WTC11 (cell line): ENCODE results near the gene RELL1. TPM values are rescaled to one million over a fixed set of nuclear protein-coding genes. Genes with fewer than 3 reads are reported as not detected.

ENCODE experiments used
- ATAC-seq: fragments of 200-7000 bp; cut with Tn5 transposase; 2 replicates; pipeline ENCODE4 v1.10.0; 2021; ENCODE audit warnings: mild to moderate bottlenecking, moderate library complexity
- CTCF ChIA-PET: fragments of 300-600 bp; sonication (Branson Sonifier 250); formaldehyde crosslinking; loops from one replicate; lab custom pipeline; 2021; ENCODE audit warnings: antibody characterized with exemption; lab: Charles Lee
- POLR2A ChIA-PET: fragments of 350-600 bp; sonication (Branson Sonifier 250); formaldehyde crosslinking; loops from one replicate; lab custom pipeline; 2021; ENCODE audit warnings: antibody characterized with exemption; lab: Charles Lee
- DNase-seq: peaks from one replicate; pipeline ENCODE4 v3.0.0; 2021; ENCODE audit warnings: low spot score
- H3K27ac Mint-ChIP-seq: 2 replicates; pipeline ENCODE4 v1.8.0; 2021; ENCODE audit warnings: mixed read lengths
- H3K27me3 Mint-ChIP-seq: 2 replicates; pipeline ENCODE4 v1.8.0; 2021; ENCODE audit warnings: low read depth, mild to moderate bottlenecking, moderate library complexity, mixed read lengths
- H3K36me3 Mint-ChIP-seq: 2 replicates; pipeline ENCODE4 v1.8.0; 2021; ENCODE audit warnings: mixed read lengths
- H3K4me1 Mint-ChIP-seq: 2 replicates; pipeline ENCODE4 v1.8.0; 2022; ENCODE audit warnings: mixed read lengths
- H3K4me3 Mint-ChIP-seq: 2 replicates; pipeline ENCODE4 v1.8.0; 2021; ENCODE audit warnings: mild to moderate bottlenecking, moderate library complexity, mixed read lengths
- H3K9me3 Mint-ChIP-seq: 2 replicates; pipeline ENCODE4 v1.8.0; 2021; ENCODE audit warnings: mixed read lengths
- AR ChIP-seq: fragments of 250-450 bp; sonication (Bioruptor Pico); IDR thresholded peaks from 2 replicates; pipeline ENCODE4 v1.9.0; 2021; ENCODE audit warnings: mild to moderate bottlenecking
- ATF1 ChIP-seq: sonication (generic); formaldehyde crosslinking; IDR thresholded peaks from 2 replicates; pipeline ENCODE4 v1.8.1; 2023; ENCODE audit warnings: mild to moderate bottlenecking, moderate library complexity, missing genetic modification reagents
- CREM ChIP-seq: sonication (generic); formaldehyde crosslinking; IDR thresholded peaks from 2 replicates; pipeline ENCODE4 v1.8.1; 2022; ENCODE audit warnings: mild to moderate bottlenecking, missing genetic modification reagents, moderate library complexity
- E2F4 ChIP-seq: sonication (generic); formaldehyde crosslinking; IDR thresholded peaks from 2 replicates; pipeline ENCODE4 v1.8.1; 2022; ENCODE audit warnings: low read depth, mild to moderate bottlenecking, moderate library complexity, missing genetic modification reagents, borderline replicate concordance
- EMX1 ChIP-seq: fragments of 250-450 bp; sonication (Bioruptor Pico); IDR thresholded peaks from 2 replicates; pipeline ENCODE4 v1.8.0; 2021; ENCODE audit warnings: mild to moderate bottlenecking
- FOXK1 ChIP-seq: sonication (generic); formaldehyde crosslinking; IDR thresholded peaks from 2 replicates; pipeline ENCODE4 v1.8.0; 2022; ENCODE audit warnings: mild to moderate bottlenecking, moderate library complexity, missing genetic modification reagents
- FOXP1 ChIP-seq: sonication (generic); formaldehyde crosslinking; IDR thresholded peaks from 2 replicates; pipeline ENCODE4 v1.8.0; 2022; ENCODE audit warnings: missing genetic modification reagents, mild to moderate bottlenecking, moderate library complexity, borderline replicate concordance
- HMGA2 ChIP-seq: fragments of 250-450 bp; sonication (Bioruptor Pico); IDR thresholded peaks from 2 replicates; pipeline ENCODE4 v1.4.0; 2021; ENCODE audit warnings: mild to moderate bottlenecking, moderate library complexity
- MYBL2 ChIP-seq: sonication (generic); formaldehyde crosslinking; IDR thresholded peaks from 2 replicates; pipeline ENCODE4 v1.8.1; 2023; ENCODE audit warnings: mild to moderate bottlenecking, moderate library complexity, missing genetic modification reagents
- OVOL2 ChIP-seq: fragments of 250-450 bp; sonication (Bioruptor Pico); IDR thresholded peaks from 2 replicates; pipeline ENCODE4 v1.9.0; 2021; ENCODE audit warnings: mild to moderate bottlenecking, borderline replicate concordance
- PRRX2 ChIP-seq: fragments of 250-450 bp; sonication (Bioruptor Pico); IDR thresholded peaks from 2 replicates; pipeline ENCODE4 v1.8.0; 2021; ENCODE audit warnings: mild to moderate bottlenecking
- SMAD4 ChIP-seq: sonication (generic); formaldehyde crosslinking; IDR thresholded peaks from 2 replicates; pipeline ENCODE4 v1.8.0; 2022; ENCODE audit warnings: mild to moderate bottlenecking, missing genetic modification reagents
- TCF7 ChIP-seq: sonication (generic); formaldehyde crosslinking; IDR thresholded peaks from 2 replicates; pipeline ENCODE4 v1.8.0; 2022; ENCODE audit warnings: mild to moderate bottlenecking, low read depth, missing genetic modification reagents, moderate library complexity
- TEAD1 ChIP-seq: sonication (generic); formaldehyde crosslinking; IDR thresholded peaks from 2 replicates; pipeline ENCODE4 v1.8.0; 2022; ENCODE audit warnings: mild to moderate bottlenecking, missing genetic modification reagents
- ZBTB21 ChIP-seq: sonication (generic); formaldehyde crosslinking; IDR thresholded peaks from 2 replicates; pipeline ENCODE4 v1.8.1; 2023; ENCODE audit warnings: mild to moderate bottlenecking, missing genetic modification reagents, borderline replicate concordance
- ZNF219 ChIP-seq: sonication (generic); formaldehyde crosslinking; IDR thresholded peaks from 2 replicates; pipeline ENCODE4 v1.8.0; 2023; ENCODE audit warnings: missing genetic modification reagents, mild to moderate bottlenecking, borderline replicate concordance
- ZNF425 ChIP-seq: fragments of 250-450 bp; sonication (Bioruptor Pico); conservative IDR thresholded peaks from 2 replicates; pipeline ENCODE4 v1.9.0; 2021; ENCODE audit warnings: mild to moderate bottlenecking
- total RNA-seq: library from RNA; stranded (reverse); gene quantifications from 3 replicates; pipeline ENCODE4 v1.2.3, GENCODE V29; 2021
- TF ChIP-seq, protein P1 (sequence below): sonication (generic); formaldehyde crosslinking; IDR thresholded peaks from 2 replicates; pipeline ENCODE4 v1.8.1; 2023; ENCODE audit warnings: mild to moderate bottlenecking, missing genetic modification reagents
- TF ChIP-seq, protein P2 (sequence below): sonication (generic); formaldehyde crosslinking; conservative IDR thresholded peaks from 2 replicates; pipeline ENCODE4 v1.8.1; 2023; ENCODE audit warnings: mild to moderate bottlenecking, low read depth, missing genetic modification reagents, moderate library complexity
- TF ChIP-seq, protein P3 (sequence below): sonication (generic); formaldehyde crosslinking; IDR thresholded peaks from 2 replicates; pipeline ENCODE4 v1.8.1; 2022; ENCODE audit warnings: missing genetic modification reagents, borderline replicate concordance
- TF ChIP-seq, protein P4 (sequence below): sonication (generic); formaldehyde crosslinking; IDR thresholded peaks from 2 replicates; pipeline ENCODE4 v1.8.0; 2022; ENCODE audit warnings: mild to moderate bottlenecking, missing genetic modification reagents

RELL1 gene
- total RNA-seq, 1 experiment from 2014 or later = 14.4 TPM

DNA sequence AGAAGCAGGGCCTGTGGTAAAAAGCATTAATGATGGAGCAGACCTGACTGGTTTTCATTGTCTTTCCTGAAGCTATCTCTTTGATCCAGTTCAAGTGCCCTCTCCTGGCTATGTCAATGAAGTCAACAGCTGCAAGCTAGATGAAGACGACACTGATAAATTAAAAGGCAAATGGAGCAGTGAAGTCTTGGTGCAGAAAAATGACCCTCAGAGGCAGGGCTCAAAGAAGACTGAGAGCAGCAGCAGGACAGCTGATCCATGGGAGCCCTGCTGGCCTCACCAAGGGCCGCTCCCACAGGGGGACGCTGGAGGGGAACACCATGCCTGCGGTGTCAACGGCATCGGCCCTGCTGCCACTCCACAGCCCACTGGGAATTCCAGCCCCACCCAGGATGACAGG lies 96.2 kb downstream of the RELL1 start:
- H3K4me1 Mint-ChIP-seq = peaks cover 8% of the 10 kb centered on the region
- CTCF ChIA-PET = interaction anchor here (1.1 to 2.1 kb wide), 2 partner anchors 13 to 137 kb away, joined by 4 to 9 read pairs; no protein-coding TSS in a partner anchor
- no peak overlapping the region for H3K4me3 Mint-ChIP-seq
- POLR2A ChIA-PET = no interaction called here
- H3K9me3 Mint-ChIP-seq = no peaks in the 10 kb centered on the region
- ATAC-seq (no peak), DNase-seq (no peak)
- no peak overlapping the region for H3K27ac Mint-ChIP-seq
- H3K36me3 Mint-ChIP-seq = no peaks in the 10 kb centered on the region
- H3K27me3 Mint-ChIP-seq = no peaks in the 10 kb centered on the region
- TF ChIP-seq ZNF219 (CRISPR knock-in tag) (no peak), SMAD4 (no peak), EMX1 (CRISPR knock-in tag) (no peak), TEAD1 (no peak), TCF7 (CRISPR knock-in tag) (no peak)
- TF ChIP-seq, protein P1, sequence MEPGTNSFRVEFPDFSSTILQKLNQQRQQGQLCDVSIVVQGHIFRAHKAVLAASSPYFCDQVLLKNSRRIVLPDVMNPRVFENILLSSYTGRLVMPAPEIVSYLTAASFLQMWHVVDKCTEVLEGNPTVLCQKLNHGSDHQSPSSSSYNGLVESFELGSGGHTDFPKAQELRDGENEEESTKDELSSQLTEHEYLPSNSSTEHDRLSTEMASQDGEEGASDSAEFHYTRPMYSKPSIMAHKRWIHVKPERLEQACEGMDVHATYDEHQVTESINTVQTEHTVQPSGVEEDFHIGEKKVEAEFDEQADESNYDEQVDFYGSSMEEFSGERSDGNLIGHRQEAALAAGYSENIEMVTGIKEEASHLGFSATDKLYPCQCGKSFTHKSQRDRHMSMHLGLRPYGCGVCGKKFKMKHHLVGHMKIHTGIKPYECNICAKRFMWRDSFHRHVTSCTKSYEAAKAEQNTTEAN = no peak
- TF ChIP-seq, protein P2, sequence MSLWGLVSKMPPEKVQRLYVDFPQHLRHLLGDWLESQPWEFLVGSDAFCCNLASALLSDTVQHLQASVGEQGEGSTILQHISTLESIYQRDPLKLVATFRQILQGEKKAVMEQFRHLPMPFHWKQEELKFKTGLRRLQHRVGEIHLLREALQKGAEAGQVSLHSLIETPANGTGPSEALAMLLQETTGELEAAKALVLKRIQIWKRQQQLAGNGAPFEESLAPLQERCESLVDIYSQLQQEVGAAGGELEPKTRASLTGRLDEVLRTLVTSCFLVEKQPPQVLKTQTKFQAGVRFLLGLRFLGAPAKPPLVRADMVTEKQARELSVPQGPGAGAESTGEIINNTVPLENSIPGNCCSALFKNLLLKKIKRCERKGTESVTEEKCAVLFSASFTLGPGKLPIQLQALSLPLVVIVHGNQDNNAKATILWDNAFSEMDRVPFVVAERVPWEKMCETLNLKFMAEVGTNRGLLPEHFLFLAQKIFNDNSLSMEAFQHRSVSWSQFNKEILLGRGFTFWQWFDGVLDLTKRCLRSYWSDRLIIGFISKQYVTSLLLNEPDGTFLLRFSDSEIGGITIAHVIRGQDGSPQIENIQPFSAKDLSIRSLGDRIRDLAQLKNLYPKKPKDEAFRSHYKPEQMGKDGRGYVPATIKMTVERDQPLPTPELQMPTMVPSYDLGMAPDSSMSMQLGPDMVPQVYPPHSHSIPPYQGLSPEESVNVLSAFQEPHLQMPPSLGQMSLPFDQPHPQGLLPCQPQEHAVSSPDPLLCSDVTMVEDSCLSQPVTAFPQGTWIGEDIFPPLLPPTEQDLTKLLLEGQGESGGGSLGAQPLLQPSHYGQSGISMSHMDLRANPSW (CRISPR knock-in tag) = no peak

GRCh38 chr4:37588150-37588549 lies 98.0 kb downstream of the RELL1 start:
- ATAC-seq (no peak), DNase-seq (no peak)
- Mint-ChIP-seq H3K36me3 (no peaks in the 10 kb centered on the region), H3K27me3 (peaks cover 4% of the 10 kb centered on the region; the same call in 1 of the 2 replicates), H3K27ac (no peak overlapping the region), H3K9me3 (no peaks in the 10 kb centered on the region), H3K4me3 (no peak overlapping the region), H3K4me1 (peaks cover 11% of the 10 kb centered on the region)
- CTCF ChIA-PET = interaction anchor here (1.0 kb wide), 1 partner anchor 15 kb away, joined by 3 read pairs; no protein-coding TSS in a partner anchor
- POLR2A ChIA-PET = no interaction called here
- TF ChIP-seq, protein P3, sequence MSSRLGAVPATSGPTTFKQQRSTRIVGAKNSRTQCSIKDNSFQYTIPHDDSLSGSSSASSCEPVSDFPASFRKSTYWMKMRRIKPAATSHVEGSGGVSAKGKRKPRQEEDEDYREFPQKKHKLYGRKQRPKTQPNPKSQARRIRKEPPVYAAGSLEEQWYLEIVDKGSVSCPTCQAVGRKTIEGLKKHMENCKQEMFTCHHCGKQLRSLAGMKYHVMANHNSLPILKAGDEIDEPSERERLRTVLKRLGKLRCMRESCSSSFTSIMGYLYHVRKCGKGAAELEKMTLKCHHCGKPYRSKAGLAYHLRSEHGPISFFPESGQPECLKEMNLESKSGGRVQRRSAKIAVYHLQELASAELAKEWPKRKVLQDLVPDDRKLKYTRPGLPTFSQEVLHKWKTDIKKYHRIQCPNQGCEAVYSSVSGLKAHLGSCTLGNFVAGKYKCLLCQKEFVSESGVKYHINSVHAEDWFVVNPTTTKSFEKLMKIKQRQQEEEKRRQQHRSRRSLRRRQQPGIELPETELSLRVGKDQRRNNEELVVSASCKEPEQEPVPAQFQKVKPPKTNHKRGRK (CRISPR knock-in tag) = no peak
- TF ChIP-seq E2F4 (CRISPR knock-in tag) = no peak
- no peak for TF ChIP-seq OVOL2 (CRISPR knock-in tag)
- TF ChIP-seq FOXP1 (CRISPR knock-in tag) = no peak
- TF ChIP-seq ZNF219 (CRISPR knock-in tag) = no peak
- TF ChIP-seq HMGA2 = no peak
- TF ChIP-seq ATF1 (CRISPR knock-in tag) = no peak
- no peak for TF ChIP-seq PRRX2 (CRISPR knock-in tag)
- TF ChIP-seq ZNF425 (CRISPR knock-in tag) = no peak
- TF ChIP-seq, protein P4, sequence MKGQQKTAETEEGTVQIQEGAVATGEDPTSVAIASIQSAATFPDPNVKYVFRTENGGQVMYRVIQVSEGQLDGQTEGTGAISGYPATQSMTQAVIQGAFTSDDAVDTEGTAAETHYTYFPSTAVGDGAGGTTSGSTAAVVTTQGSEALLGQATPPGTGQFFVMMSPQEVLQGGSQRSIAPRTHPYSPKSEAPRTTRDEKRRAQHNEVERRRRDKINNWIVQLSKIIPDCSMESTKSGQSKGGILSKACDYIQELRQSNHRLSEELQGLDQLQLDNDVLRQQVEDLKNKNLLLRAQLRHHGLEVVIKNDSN (CRISPR knock-in tag) = no peak
- TF ChIP-seq ZBTB21 (CRISPR knock-in tag) = no peak
- no peak for TF ChIP-seq MYBL2 (CRISPR knock-in tag)
- TF ChIP-seq AR (CRISPR knock-in tag) = no peak
- TF ChIP-seq CREM = no peak
- no peak for TF ChIP-seq FOXK1 (CRISPR knock-in tag)
